Cortex of kidney (tissue), 1 donor: Measurements from ENCODE around the gene DSCAM.

Experiments used
- DNase-seq: peaks from one replicate; lab custom pipeline; 2025; lab: John Stamatoyannopoulos, UW

Gene DSCAM

GRCh38 chr21:40667967-40668366, 179.0 kb downstream of the DSCAM start:
- no peak for DNase-seq

- no peak for DNase-seq
Measured at GRCh38 chr21:40662889-40663288, 184.1 kb downstream of the DSCAM start.

- DNase-seq, result no peak
Measured at GRCh38 chr21:40660461-40660860, 186.5 kb downstream of the DSCAM start.

GRCh38 chr21:40658311-40658710, 188.6 kb downstream of the DSCAM start:
- no peak for DNase-seq

GRCh38 chr21:40652436-40652835, 194.5 kb downstream of the DSCAM start:
- DNase-seq, result no peak

GRCh38 chr21:40647706-40648105, 199.3 kb downstream of the DSCAM start:
- no peak for DNase-seq

- DNase-seq, result no peak
Measured at GRCh38 chr21:40646651-40647050, 200.3 kb downstream of the DSCAM start.

GRCh38 chr21:40641042-40641441, 205.9 kb downstream of the DSCAM start:
- DNase-seq, result no peak

- no peak for DNase-seq
Measured at GRCh38 chr21:40640266-40640789, 206.6 kb downstream of the DSCAM start.

- no peak for DNase-seq
Measured at GRCh38 chr21:40639616-40640194, 207.3 kb downstream of the DSCAM start.

- no peak for DNase-seq
Measured at GRCh38 chr21:40638466-40639251, 208.3 kb downstream of the DSCAM start.

GRCh38 chr21:40636026-40636425, 210.9 kb downstream of the DSCAM start:
- no peak for DNase-seq

- no peak for DNase-seq
Measured at GRCh38 chr21:40635391-40635790, 211.6 kb downstream of the DSCAM start.

GRCh38 chr21:40634141-40634540, 212.8 kb downstream of the DSCAM start:
- DNase-seq, result no peak

GRCh38 chr21:40633048-40633447, 213.9 kb downstream of the DSCAM start:
- no peak for DNase-seq

- DNase-seq, result no peak
Measured at GRCh38 chr21:40631211-40631610, 215.7 kb downstream of the DSCAM start.

- no peak for DNase-seq
Measured at GRCh38 chr21:40625991-40626390, 221.0 kb downstream of the DSCAM start.

GRCh38 chr21:40623528-40623927, 223.4 kb downstream of the DSCAM start:
- no peak for DNase-seq

- no peak for DNase-seq
Measured at GRCh38 chr21:40622531-40622930, 224.4 kb downstream of the DSCAM start.

GRCh38 chr21:40620386-40621145, 226.4 kb downstream of the DSCAM start:
- DNase-seq, result no peak

- DNase-seq, result no peak
Measured at GRCh38 chr21:40618191-40618973, 228.6 kb downstream of the DSCAM start.

GRCh38 chr21:40616377-40616704, 230.6 kb downstream of the DSCAM start:
- DNase-seq, result no peak
